GM19455 (cell line): ENCODE measurements around the gene EGF.
"Not testable (repeated sequence)": the region's sequence is repeated elsewhere in the genome, so short reads cannot be mapped to it uniquely, and the experiment has no call there.

Source experiments
- ATAC-seq: cut with Tn5 transposase; IDR thresholded peaks from one replicate; pipeline ENCODE4 v1.9.1; 2021; ENCODE audit not compliant: unreplicated experiment

EGF gene

GRCh38 chr4:110025056-110025455, 112.4 kb downstream of the EGF start:
- no peak for ATAC-seq

GRCh38 chr4:110025718-110026117, 113.0 kb downstream of the EGF start:
- ATAC-seq: no peak

- no peak for ATAC-seq
These were observed 119.9 kb downstream of the EGF start for GRCh38 chr4:110032603-110033002.

- ATAC-seq: no peak
These were observed 120.8 kb downstream of the EGF start for GRCh38 chr4:110033355-110034025.

- peak; percentile 96 for ATAC-seq
These were observed 121.3 kb downstream of the EGF start for GRCh38 chr4:110034026-110034393.

- not testable (repeated sequence) for ATAC-seq
These were observed 126.5 kb downstream of the EGF start for GRCh38 chr4:110039164-110039563.

- ATAC-seq: no peak
These were observed 129.1 kb downstream of the EGF start for GRCh38 chr4:110041735-110042134.

GRCh38 chr4:110042545-110043517, 130.1 kb downstream of the EGF start:
- ATAC-seq: no peak

GRCh38 chr4:110046588-110047049, 133.9 kb downstream of the EGF start:
- no peak for ATAC-seq

- ATAC-seq: no peak
These were observed 137.6 kb downstream of the EGF start for GRCh38 chr4:110049951-110050925.

GRCh38 chr4:110055158-110055768, 142.6 kb downstream of the EGF start:
- ATAC-seq: peak; percentile 61

- no peak for ATAC-seq
These were observed 146.0 kb downstream of the EGF start for GRCh38 chr4:110058677-110059076.

- peak; percentile 81 for ATAC-seq
These were observed 147.0 kb downstream of the EGF start for GRCh38 chr4:110059556-110060191.

- ATAC-seq: no peak
These were observed 148.4 kb downstream of the EGF start for GRCh38 chr4:110061076-110061475.
